ENCODE measurements around the gene CIAO2B. TPM values are rescaled to one million over a fixed set of nuclear protein-coding genes. Genes with fewer than 3 reads are reported as not detected.

CIAO2B gene
- polyA plus RNA-seq, 1 donor (not counting 4 experiments of a cell fraction or from before 2014, with no cell fraction given), result 105 TPM

- no peaks in the 10 kb centered on the region for H3K9me3 ChIP-seq (ENCODE audit: control insufficient read depth, low read depth, low read length)
- TF ChIP-seq EZH2 (IDR thresholded peaks at IDR 0.05; ENCODE audit: low read length) (no peak), CTCF (optimal IDR thresholded peaks at IDR 0.05 in 1 of 3, IDR thresholded peaks at IDR 0.05 in 1 of 3, conservative IDR thresholded peaks at IDR 0.05 in 1 of 3; ENCODE audit: extremely low read depth in 1 of 3, insufficient read depth in 2 of 3, low read length in 3 of 3) (no peak)
- H3K9me1 ChIP-seq (ENCODE audit: control insufficient read depth, extremely low read depth, insufficient read depth, low read length), result no peaks in the 10 kb centered on the region
- peak overlapping the region; percentile 43 to 76 (median 69) for H3K4me3 ChIP-seq (ENCODE audit: control insufficient read depth in 2 of 3, extremely low read depth in 1 of 3, insufficient read depth in 2 of 3, low read depth in 1 of 3, low read length in 3 of 3)
- DNase-seq (ENCODE audit: low read depth, low spot score), result no peak
- peak overlapping the region; percentile 40 for H3K27ac ChIP-seq (ENCODE audit: control insufficient read depth, insufficient read depth, low read length)
- H3K4me2 ChIP-seq (ENCODE audit: control insufficient read depth, extremely low read depth, insufficient read depth, low read depth, low read length), result peak overlapping the region; percentile 95
- FAIRE-seq, result peak; percentile 53
- dilution Hi-C loops (cut with MboI; ENCODE audit: extremely low pct_ligation_motif_present, low sequenced_read_pairs), result no loop called here
- H3K4me1 ChIP-seq (ENCODE audit: control insufficient read depth, extremely low read depth, insufficient read depth, low read length), result peaks cover 15% of the 10 kb centered on the region
- H2AFZ ChIP-seq (ENCODE audit: control insufficient read depth, low read length), result peak overlapping the region; percentile 84
- peak overlapping the region; percentile 68 for H3K9ac ChIP-seq (ENCODE audit: control insufficient read depth, extremely low read depth, insufficient read depth, low read length)
- H3K27me3 ChIP-seq (ENCODE audit: control insufficient read depth, extremely low read depth, insufficient read depth, low read length), result no peaks in the 10 kb centered on the region
- H3K36me3 ChIP-seq (ENCODE audit: control insufficient read depth in 2 of 2, extremely low read depth in 1 of 2, insufficient read depth in 2 of 2, low read length in 2 of 2), result peaks cover 3 to 4% of the 10 kb centered on the region in 2 experiments
- no peaks in the 10 kb centered on the region for H4K20me1 ChIP-seq (ENCODE audit: control insufficient read depth, extremely low read depth, insufficient read depth, low read length)
- no peaks in the 10 kb centered on the region for H3K79me2 ChIP-seq (ENCODE audit: control insufficient read depth, insufficient read depth, low read length)
Observed at GRCh38 chr16:66948134-66948836, 14.1 kb upstream of the CIAO2B start.

GRCh38 chr16:66947302-66948065 lies 13.3 kb upstream of the CIAO2B start:
- Histone ChIP-seq H3K36me3 (ENCODE audit: control insufficient read depth in 2 of 2, extremely low read depth in 1 of 2, insufficient read depth in 2 of 2, low read length in 2 of 2) (peaks cover 8% of the 10 kb centered on the region in 2 experiments), H4K20me1 (ENCODE audit: control insufficient read depth, extremely low read depth, insufficient read depth, low read length) (no peaks in the 10 kb centered on the region), H3K9me3 (ENCODE audit: control insufficient read depth, low read depth, low read length) (no peaks in the 10 kb centered on the region), H3K4me2 (ENCODE audit: control insufficient read depth, extremely low read depth, insufficient read depth, low read depth, low read length) (peak overlapping the region; percentile 95), H3K79me2 (ENCODE audit: control insufficient read depth, insufficient read depth, low read length) (no peaks in the 10 kb centered on the region), H3K9ac (ENCODE audit: control insufficient read depth, extremely low read depth, insufficient read depth, low read length) (peak overlapping the region; percentile 68), H2AFZ (ENCODE audit: control insufficient read depth, low read length) (peak overlapping the region; percentile 84), H3K4me1 (ENCODE audit: control insufficient read depth, extremely low read depth, insufficient read depth, low read length) (peaks cover 14% of the 10 kb centered on the region), H3K4me3 (ENCODE audit: control insufficient read depth in 2 of 3, extremely low read depth in 1 of 3, insufficient read depth in 2 of 3, low read depth in 1 of 3, low read length in 3 of 3) (peak overlapping the region; percentile 43 to 76 (median 69)), H3K27me3 (ENCODE audit: control insufficient read depth, extremely low read depth, insufficient read depth, low read length) (no peaks in the 10 kb centered on the region), H3K9me1 (ENCODE audit: control insufficient read depth, extremely low read depth, insufficient read depth, low read length) (no peaks in the 10 kb centered on the region), H3K27ac (ENCODE audit: control insufficient read depth, insufficient read depth, low read length) (peak overlapping the region; percentile 40)
- DNase-seq (ENCODE audit: low read depth, low spot score), result no peak
- dilution Hi-C loops (cut with MboI; ENCODE audit: extremely low pct_ligation_motif_present, low sequenced_read_pairs), result no loop called here
- peak; percentile 95 for FAIRE-seq
- TF ChIP-seq CTCF (optimal IDR thresholded peaks at IDR 0.05 in 1 of 3, IDR thresholded peaks at IDR 0.05 in 1 of 3, conservative IDR thresholded peaks at IDR 0.05 in 1 of 3; ENCODE audit: extremely low read depth in 1 of 3, insufficient read depth in 2 of 3, low read length in 3 of 3), result peak; percentile 76 to 93 (median 79)
- TF ChIP-seq EZH2 (IDR thresholded peaks at IDR 0.05; ENCODE audit: low read length), result no peak

Measured in keratinocyte (primary cell).